ENCODE results near the gene COX4I1. TPM values are rescaled to one million over a fixed set of nuclear protein-coding genes. Genes with fewer than 3 reads are reported as not detected.
"Not testable (repeated sequence)": the region's sequence is repeated elsewhere in the genome, so short reads cannot be mapped to it uniquely, and the experiment has no call there.

Gene COX4I1
- total RNA-seq, 1 donor from 2014 or later = 349 TPM

GRCh38 chr16:85824161-85825135 is 25.0 kb downstream of the COX4I1 start:
- no peak for DNase-seq (ENCODE audit: low read depth)

DNA sequence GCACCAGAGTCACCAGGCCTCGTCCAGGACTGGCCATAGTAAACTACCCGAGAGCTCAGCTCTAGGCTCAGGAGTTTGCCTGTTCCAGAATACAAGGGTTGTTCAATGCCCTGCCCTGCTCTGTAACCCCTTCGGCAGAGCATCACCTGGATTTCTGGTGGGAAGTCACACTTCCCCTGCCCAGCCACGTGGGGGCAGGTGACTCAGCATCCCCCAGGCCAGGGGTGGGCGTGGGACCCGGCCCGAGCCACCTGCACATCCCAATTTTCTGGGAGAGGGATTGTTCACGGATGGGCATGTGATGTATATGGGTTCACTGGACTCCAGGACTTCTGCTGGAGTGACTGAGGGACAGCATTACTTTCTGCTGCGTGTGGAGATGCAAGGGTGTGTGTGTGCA is 25.8 kb downstream of the COX4I1 start:
- no peak for DNase-seq (ENCODE audit: low read depth)

DNA sequence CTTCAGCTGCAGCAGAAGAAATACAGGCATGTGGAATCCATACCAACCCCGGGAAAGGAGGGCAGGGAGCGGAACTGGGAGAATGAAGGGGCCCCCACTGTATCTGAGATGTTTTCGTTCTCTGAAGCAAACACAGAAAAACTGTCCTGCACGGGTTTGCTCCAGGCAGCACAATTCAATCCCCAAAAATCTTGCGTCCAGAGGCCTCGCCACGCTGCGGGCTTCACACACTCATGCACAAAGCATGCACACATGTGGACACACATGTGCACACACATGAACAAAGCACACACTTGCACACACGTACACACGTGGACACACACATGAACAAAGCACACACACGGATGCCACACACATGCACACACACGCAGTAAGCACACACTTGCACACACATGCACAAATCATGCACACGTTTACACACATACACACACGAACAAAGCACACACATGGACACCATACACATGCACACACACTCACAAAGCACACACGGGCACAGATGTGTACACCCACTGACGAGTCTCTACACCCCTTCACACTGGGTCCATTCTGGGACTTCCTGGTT is 27.3 kb downstream of the COX4I1 start:
- DNase-seq (ENCODE audit: low read depth) = no peak

GRCh38 chr16:85828166-85828565 is 28.7 kb downstream of the COX4I1 start:
- DNase-seq (ENCODE audit: low read depth) = no peak

- DNase-seq (ENCODE audit: low read depth) = no peak
Measured at GRCh38 chr16:85829171-85829719, 29.8 kb downstream of the COX4I1 start.

GRCh38 chr16:85829751-85830445 is 30.4 kb downstream of the COX4I1 start:
- DNase-seq (ENCODE audit: low read depth) = no peak

- no peak for DNase-seq (ENCODE audit: low read depth)
Measured at GRCh38 chr16:85830821-85831220, 31.3 kb downstream of the COX4I1 start.

DNA sequence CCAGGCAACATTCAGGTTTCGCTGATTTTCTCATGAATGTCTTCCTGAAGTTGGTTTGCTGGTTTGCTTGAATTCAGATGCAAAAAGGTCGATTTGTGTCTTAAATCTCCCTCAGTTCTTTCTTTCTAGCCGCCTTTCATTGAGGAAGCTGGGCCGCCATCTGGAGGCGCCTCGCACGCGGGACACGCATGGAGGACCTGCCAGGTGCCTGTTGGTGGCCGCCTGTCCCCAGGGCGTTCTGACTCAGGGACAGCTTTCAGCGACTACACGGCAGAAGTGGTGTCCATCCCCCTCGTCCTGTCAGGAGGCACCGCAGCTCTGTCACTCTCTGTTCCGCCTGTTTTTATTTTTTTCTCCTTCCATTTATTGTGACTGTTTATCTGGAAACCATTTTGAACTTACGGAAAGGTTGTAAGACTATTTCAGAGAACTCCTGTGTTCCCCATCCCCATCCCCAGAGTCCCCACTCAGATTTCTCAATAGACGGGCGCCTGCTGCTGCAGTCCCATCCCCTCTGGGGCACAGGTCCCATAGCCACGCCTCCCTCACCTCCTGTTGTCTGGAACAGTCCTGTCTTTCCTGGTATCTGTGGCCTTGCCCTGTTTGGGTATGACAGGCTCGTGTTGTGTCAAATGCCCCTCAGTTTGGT is 33.2 kb downstream of the COX4I1 start:
- DNase-seq (ENCODE audit: low read depth) = no peak

DNA sequence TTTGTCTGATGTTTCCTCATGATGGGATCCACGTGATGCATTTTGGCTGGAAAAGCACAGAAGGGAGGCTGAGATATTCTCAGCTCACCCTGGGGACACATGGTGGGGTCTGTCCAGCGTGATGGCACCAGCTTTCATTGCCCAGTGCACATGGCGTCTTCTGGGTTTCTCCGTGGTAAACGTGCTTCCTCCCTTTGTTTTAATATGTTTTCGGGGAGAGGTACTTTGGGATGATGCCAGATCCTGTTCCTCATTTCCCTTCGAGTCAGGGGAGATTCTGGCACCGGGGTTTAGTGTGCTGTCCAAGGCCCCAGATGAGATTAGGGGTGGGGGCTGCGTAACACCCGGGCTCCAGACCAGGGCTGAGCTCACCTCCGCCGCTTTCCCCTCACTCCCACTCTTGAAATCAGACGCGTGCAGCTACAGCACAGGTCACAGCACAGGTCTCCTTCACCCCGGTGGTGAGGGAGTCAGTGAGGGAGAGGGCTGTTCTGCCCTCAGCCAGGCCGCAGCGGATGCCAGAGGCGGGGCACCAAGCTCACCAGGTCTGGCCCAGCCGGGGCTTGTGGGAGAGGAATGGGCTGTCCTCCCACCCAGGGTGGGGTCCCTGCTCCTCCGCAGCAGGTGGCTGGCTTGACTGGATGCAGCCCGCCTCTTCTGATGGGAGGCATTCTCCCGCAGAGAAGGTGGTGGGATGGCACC is 33.9 kb downstream of the COX4I1 start:
- DNase-seq (ENCODE audit: low read depth) = no peak

DNA sequence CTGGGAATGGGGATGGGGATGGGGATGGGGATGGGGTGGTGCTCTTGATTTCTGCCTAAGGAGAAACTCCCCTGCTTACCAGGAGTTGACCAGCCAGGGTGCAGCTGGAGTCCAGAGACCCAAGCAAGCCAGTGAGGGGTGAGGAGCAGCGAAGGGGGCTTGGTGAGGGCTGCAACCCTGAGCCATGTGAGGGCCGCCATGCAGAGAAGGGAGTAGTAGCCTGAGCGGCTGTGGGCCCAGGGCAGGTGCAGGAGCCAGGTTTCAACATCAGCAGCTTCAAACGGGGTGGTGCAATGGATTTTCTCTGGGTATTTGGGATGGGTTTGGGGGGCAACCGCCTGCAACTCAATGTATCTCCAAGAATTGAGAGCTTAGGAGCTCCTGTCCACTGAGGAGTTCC is 35.2 kb downstream of the COX4I1 start:
- no peak for DNase-seq (ENCODE audit: low read depth)

DNA sequence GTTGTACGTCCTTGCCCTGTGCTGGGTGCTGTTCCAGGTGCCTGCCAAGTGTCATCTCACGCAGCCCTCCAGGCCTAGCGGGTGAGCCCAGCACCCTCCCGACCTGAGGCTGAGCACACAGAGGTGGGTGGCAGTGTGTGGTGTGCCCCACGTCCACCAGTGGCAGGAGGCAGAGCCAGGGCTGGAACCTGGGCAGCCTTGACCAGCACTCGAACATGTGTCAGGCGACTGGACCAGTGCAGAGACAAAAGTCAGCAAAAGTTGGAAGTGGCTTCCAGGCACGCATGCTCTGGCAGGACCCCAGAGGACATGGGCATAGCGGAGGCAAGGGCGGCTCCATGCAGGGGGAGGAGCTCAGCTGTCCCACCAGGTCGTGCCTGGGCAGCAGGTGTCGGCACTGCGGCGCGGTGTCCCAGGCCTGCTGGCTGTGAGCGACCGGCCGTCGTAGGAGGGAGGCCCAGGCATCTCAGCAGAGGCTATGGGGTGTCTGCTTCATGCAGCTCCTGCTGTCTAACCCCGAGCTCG is 35.8 kb downstream of the COX4I1 start:
- no peak for DNase-seq (ENCODE audit: low read depth)

GRCh38 chr16:85835956-85836705 is 36.6 kb downstream of the COX4I1 start:
- no peak for DNase-seq (ENCODE audit: low read depth)

DNA sequence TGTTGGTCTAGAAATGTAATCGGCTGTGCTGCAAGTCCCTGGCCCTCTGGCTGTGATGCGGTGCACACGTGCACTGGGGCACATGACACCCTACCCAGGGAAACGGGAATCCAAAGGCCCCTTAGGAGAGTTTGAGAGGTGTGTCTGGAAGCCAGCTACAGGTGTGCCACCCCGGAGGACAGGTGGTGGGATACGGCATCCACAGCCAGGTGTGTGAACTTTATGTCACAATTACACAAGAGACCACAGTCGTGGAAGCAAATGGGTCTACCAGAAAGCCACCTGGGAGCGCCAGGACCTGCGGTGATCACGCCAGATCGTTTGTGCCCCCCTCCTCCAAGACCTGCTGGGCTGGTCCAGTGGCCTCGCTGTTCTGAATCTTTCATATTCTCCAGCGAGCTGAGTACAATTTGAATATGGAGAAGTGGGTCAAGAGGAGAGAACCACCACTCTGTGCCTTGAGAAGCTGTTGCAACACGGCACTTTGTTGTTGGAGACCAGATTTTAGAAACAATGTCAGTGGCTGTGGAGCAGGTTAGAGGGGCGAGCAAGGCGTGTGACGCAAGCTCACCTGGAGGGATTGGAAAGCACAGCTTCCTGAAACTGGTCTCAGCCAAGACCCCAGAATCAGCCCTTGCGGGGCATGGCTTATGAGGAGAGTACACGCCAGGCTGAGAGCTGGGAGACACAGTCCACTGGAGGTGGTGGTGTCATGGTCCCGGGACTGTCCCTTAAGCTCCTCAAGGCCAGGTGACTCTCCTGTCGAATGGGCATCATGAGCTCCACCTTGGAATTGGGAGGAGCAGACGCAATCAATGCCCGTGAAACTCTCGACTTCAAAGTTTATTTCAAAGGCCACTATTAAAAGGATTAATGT is 37.4 kb downstream of the COX4I1 start:
- no peak for DNase-seq (ENCODE audit: low read depth)

DNA sequence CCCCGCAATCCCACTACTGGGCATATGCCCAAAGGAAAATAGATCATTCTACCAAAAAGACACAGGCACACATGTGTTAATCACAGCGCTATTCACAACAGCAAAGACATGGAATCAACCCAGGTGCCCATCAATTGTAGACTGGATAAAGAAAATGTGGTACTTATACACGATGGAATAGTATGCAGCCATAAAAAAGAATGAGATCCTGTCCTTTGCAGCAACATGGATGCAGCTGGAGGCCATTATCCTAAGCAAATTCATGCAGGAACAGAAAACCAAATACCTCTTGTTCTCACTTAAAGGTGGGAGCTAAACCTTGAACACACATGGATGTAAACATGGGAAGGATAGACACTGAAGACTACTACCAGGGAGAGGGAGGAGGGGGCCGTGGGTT is 38.2 kb downstream of the COX4I1 start:
- DNase-seq (ENCODE audit: low read depth) = not testable (repeated sequence)

- DNase-seq (ENCODE audit: low read depth) = no peak
Measured at GRCh38 chr16:85838381-85838780, 38.9 kb downstream of the COX4I1 start.

- no peak for DNase-seq (ENCODE audit: low read depth)
Measured at GRCh38 chr16:85838876-85839585, 39.5 kb downstream of the COX4I1 start.

DNA sequence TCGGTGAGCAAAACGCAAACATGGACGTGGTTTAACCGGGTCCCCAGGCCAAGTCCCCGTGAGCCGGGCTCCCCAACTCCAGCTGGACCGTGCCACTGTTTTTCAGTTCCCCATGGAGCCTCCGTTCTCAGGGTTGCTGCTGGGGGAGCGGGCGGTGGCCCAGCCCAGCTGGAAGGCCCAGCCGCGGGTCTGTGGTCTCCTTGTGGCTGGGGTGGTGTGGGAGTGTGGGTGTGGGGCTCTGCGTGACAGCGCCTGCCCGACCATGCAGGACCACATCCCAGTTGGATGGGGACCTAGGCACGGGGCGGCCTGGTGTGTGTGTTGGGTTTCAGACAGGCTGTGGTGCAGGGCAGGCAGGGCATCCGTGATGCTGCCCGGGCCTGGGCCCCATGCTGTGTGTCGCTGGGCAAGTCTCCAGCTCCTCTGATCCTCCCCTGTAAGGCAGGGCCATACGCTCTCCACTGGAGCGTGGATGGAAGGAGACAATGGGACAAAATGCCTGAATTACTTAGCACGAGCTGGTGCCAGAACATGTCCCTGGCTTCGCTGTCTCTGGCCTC is 40.3 kb downstream of the COX4I1 start:
- DNase-seq (ENCODE audit: low read depth) = no peak

- DNase-seq (ENCODE audit: low read depth) = no peak
Measured at GRCh38 chr16:85840395-85840794, 40.9 kb downstream of the COX4I1 start.

Data from renal cortical epithelial cell (primary cell).